ENCODE results near the gene KIAA2012.
"Not testable (repeated sequence)": the region's sequence is repeated elsewhere in the genome, so short reads cannot be mapped to it uniquely, and the experiment has no call there.

Gene KIAA2012

DNA sequence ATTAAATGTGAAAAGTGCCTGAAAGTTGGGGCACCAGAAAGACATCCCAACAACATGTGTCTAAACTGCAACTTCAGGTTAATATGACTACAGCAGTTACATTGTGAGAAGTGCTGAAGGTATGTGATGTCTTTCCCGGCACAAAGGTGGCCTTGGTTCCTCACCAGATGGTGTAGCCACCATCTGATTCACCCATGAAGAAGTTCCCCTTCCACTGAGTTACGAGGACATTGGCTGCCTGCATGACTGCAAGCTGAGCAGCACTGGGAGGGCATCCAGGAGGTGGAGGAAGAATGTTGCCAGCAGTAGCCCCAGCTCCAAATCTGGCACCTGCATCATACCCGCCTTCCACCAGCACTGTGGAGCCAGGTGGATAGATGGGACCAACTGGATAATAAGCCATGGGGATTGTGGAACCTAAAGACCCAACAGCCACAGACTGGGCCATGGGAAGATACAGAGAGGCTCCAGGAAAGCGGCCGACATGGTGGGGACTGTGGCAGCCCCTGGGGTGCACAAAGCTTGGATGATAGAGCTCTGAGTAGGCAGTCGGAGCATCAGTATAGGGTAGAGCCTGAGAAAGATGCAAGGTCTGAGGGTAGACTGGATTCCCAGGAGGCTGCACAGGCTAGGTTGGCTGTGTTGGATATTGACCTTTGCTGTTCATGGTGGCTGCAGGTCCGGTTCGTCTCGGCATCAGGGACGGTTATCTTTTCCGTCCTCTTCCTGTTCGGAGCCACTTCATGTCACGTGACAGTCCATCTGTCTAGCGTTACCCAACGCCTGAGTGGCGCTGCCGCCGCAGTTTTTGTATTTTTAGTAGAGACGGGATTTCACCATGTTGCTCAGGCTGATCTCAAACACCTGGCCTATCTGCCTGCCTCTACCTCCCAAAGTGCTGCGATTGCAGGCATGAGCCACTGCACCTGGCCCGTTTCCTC is 128.4 kb downstream of the KIAA2012 start:
- no peak for DNase-seq

DNA sequence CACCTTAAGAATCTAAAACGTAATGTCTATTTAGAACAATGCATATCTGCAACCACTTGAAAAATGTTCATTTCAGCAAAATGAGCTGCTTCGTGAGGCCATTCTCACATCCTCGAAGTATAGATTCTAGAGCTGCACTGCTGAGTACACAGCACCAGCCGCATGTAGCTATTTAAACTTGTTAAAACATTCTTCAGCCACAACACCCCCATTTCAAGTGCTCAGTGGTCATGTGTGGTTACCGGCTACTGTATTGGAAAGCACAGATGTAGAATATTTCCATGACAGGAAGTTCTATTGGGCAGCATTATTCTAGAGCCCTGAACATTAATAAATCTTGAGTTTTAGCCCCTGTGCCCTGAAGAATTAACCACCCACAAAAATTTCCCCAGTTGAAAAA is 130.3 kb downstream of the KIAA2012 start:
- DNase-seq: no peak

DNA sequence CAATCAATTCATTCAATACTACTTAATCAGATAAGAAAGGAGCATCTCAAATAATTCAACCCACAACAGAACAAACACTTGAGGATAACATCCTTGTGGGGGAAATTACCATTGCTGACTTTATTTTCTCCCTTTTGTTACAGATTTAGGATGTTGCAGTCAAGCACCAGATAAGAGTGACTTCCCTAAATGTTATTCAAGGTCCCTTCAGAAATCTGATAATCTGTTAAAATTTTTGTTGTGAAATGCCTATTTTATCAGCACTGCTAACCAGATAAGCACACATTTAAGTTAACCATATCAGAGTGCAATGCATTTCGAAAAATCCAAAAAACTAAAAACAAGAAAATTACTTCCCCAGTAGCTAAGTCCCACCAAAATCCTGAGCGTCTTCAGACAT is 131.8 kb downstream of the KIAA2012 start:
- DNase-seq: no peak

- no peak for DNase-seq
Measured at GRCh38 chr2:202208526-202208925, 135.5 kb downstream of the KIAA2012 start.

GRCh38 chr2:202215179-202215578 is 142.1 kb downstream of the KIAA2012 start:
- no peak for DNase-seq

DNA sequence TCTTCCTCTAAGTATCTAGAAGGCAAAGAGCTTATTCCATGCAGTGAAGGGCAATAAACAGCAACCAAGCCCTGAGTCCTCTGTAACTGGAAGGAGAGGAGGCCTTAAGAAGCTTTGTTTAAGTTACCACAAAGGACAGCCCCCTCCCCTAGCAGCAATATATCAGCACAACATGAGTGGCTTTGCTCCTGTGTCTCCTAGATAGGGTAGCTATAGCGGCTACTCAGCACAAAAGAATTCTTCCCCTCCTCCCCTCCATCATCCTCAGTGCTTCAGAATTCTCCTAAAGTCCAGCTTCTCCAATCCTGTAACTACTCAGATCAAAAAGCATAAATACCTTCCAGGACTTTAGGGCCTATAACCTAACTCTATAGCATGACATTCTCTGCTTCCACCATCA is 148.8 kb downstream of the KIAA2012 start:
- DNase-seq: no peak

DNA sequence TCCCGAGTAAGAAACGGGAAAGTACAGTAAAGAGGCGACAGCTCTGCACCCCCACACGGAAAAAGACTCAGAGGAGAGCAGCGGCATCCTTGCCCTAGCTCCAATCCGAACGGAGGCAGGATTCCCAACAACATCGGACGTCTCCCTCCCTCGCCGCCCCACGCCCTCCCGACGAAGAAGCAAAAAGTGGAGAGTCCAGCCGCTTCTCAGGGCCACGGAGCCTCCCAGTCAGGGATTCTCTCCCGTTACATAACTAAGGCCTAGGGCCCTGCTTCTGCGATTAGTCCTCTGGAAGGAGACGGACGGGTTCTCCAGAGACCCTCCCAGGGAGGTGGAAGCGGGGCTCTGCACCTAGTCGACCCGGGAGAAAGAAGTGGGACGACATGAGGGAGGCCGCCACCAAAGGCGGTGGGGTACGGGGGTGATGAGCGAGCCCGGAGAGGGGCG is 164.8 kb downstream of the KIAA2012 start:
- DNase-seq: peak in 1 of 2 experiments; percentile 25

DNA sequence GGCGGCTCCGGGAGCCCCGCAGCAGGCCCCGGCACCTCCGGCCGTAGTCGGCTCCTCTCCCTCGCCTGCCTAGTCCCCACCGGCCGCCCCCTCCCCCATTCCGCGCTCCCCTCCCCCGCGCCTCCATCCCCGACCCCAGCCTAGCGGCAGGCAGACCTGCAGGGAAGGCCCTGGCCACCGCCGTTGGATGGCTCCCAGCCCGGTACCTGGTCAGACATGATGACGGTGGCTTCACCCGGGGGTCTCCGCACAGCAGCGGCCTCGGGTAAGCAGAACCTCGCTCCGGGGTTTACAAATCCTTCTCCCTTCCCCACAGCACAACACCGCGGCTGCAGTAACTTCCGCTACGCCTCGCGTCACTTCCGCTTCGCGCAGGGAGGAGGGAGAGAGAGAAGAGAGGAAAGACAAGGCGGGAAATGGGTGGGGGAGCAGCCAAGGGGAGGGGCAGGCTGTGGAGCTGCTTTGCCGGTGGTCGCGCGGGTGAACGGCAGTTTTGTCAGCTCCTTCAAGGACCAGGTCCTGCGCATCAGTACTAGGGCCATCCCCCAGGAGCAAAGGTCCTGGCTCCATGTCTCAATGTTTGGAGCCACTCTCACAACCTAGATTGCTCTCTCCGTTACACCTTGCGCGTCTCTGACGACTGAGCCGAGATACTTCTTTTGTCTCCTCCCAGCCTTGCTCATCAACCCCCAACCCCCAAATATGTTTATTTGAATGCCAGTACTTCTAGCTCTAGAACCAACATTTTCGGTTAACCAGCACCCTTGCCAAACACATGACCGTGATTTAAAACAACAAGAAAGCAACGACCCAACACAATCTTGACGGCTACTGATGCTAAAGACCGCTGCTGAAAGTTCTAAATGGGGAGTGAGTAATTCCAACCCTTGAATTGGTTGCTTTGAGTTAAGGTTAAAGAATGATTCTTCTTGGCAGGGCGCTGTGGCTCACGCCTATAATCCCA is 165.5 kb downstream of the KIAA2012 start, which contains the start of gene SUMO1:
SUMO1 (minus strand) TSS at position 364 of the 964 bp plus-strand sequence; CDS start at position 218, 146 bp downstream.
- peak; percentile 92 to 93 for DNase-seq

DNA sequence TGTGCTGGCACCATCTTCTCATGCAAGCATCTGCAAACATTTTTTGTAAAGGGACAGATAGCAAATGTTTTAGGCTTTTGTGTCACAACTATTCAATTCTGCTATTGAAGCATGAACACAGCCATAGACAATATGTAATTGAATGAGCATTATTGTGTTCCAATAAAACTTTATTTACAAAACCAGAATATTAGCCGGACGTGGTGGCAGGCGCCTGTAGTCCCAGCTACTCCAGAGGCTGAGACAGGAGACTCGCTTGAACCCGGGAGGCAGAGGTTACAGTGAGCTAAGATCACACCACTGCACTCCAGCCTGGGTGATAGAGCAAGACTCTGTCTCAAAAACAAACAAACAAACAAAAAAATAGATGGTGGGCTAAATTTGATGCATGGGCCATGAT is 174.7 kb downstream of the KIAA2012 start:
- DNase-seq: not testable (repeated sequence)

DNA sequence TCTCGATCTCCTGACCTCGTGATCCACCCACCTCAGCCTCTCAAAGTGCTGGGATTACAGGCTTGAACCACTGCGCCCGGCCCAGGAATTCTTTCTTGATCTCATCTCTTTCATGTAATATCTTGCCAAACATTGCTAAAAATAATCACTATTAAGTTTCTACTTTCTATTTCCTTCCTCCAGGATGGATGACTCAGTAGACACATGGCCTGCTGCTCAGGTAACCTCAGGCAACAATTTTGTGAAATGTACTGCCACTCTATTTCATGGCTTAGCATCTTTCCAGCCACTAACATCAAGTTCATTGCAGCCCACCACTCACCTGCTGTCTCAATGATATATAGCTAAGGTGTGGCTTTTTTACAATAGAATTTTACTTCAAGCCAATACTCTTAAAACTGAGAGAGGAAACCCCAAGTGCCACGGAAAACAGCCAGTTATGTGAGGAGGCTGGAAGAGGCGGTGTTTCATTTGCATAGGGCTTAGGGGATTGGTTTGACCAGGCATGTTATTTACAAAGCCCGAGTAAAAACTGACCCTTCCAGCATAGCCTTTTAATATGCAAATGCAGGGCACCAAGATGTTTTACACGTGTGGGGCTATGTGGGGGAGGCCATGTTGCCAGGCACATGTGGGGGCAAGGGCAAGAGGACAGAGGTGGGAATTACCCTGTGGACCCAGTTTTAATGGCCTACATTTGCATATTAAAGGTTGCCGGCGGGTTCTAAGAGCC is 176.6 kb downstream of the KIAA2012 start:
- DNase-seq: no peak

DNA sequence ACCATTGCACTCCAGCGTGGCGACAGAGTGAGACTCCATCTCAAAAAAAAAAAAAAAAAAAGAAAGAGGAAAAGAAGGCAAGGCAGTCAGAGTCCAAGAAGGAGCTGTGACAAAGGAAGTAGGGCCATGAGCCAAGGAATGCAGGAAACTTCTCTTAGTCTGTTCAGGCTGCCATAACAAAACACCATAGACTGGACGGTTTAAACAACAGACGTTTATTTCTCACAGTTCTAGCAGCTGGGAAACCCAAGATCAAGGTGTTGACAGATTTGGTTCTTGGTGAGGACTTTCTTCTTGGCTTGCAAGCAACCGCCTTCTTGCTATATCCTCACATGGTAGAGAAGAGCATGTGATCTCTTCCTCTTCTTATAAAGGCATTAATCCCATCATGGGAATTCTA is 178.4 kb downstream of the KIAA2012 start:
- no peak for DNase-seq

Data from activated CD4-positive, alpha-beta T cell treated with anti-CD3 and anti-CD28 coated beads, Interleukin-2, amount 50 U/mL, for 48 hours (primary cell).